OCI-LY7 (cell line): ENCODE results near the gene CMSS1.

ENCODE experiments used
- CTCF ChIP-seq: fragments of 200-600 bp; sonication (generic); conservative IDR thresholded peaks from 2 replicates; pipeline ENCODE4 v1.5.1; 2014; ENCODE audit warnings: mild to moderate bottlenecking, antibody characterized with exemption, low read length, moderate library complexity, mixed read lengths
- EZH2phosphoT487 ChIP-seq: fragments of 200-600 bp; sonication (generic); IDR thresholded peaks from 2 replicates; pipeline ENCODE4 v1.6.1; 2018; ENCODE audit warnings: low read depth, borderline replicate concordance, mild to moderate bottlenecking, mixed run types, antibody characterized with exemption, low read length, moderate library complexity, mixed read lengths

- no peak for TF ChIP-seq CTCF
- no peak for TF ChIP-seq EZH2phosphoT487
These were observed 84.4 kb downstream of the CMSS1 start for GRCh38 chr3:99902091-99902490.
